Transverse colon (tissue), 4 donors: Measurements from ENCODE around the gene AP4E1. TPM values are rescaled to one million over a fixed set of nuclear protein-coding genes. Genes with fewer than 3 reads are reported as not detected.
"Not testable (repeated sequence)": the region's sequence is repeated elsewhere in the genome, so short reads cannot be mapped to it uniquely, and the experiment has no call there.

Source experiments
- DNase-seq: peaks from one replicate; pipeline ENCODE4 v3.0.0-alpha.2; 2019
- H3K27ac ChIP-seq, 4 donors: fragments of 200-600 bp; sonication (generic); 2 replicates each; pipeline ENCODE4 v1.5.1; 2016 to 2018; ENCODE audit warnings: inconsistent platforms in 4 of 4
- H3K27me3 ChIP-seq: fragments of 200-600 bp; sonication (generic); 2 replicates; pipeline ENCODE4 v1.5.1; 2017; ENCODE audit warnings: inconsistent platforms
- H3K36me3 ChIP-seq, 4 donors: fragments of 200-600 bp; sonication (generic); 2 replicates each; pipeline ENCODE4 v1.5.1; 2017 to 2019; ENCODE audit warnings: inconsistent platforms in 4 of 4
- H3K4me1 ChIP-seq, 4 donors: fragments of 200-600 bp; sonication (generic); 2 replicates each; pipeline ENCODE4 v1.5.1; 2017 to 2020; ENCODE audit warnings: inconsistent platforms in 4 of 4
- H3K4me3 ChIP-seq, 4 donors: fragments of 200-600 bp; sonication (generic); 1 replicate in 1 of 4; 2 replicates in 3 of 4; pipeline versions ENCODE4 v1.5.1 to v1.6.1; 2017 to 2019; ENCODE audit warnings: inconsistent platforms in 4 of 4
- H3K9me3 ChIP-seq, 2 donors: fragments of 200-600 bp; sonication (generic); 2 replicates each; pipeline ENCODE4 v1.5.1; 2017 to 2019; ENCODE audit warnings: inconsistent platforms in 2 of 2
- CTCF ChIP-seq, 5 experiments: fragments of 200-600 bp in 3 of 5; fragments of 450-650 bp in 2 of 5; sonication (generic) in 3 of 5; IDR thresholded peaks; 1 replicate in 2 of 5; 2 replicates in 3 of 5; pipeline ENCODE4 v1.5.1; 2016 to 2017; ENCODE audit warnings: antibody characterized with exemption in 5 of 5, inconsistent platforms in 3 of 5, mild to moderate bottlenecking in 2 of 5, moderate library complexity in 1 of 5
- EP300 ChIP-seq: sonication (generic); formaldehyde crosslinking; IDR thresholded peaks from one replicate; pipeline ENCODE4 v1.6.1; 2017; ENCODE audit warnings: antibody characterized with exemption, low read depth
- POLR2A ChIP-seq: fragments of 450-650 bp; IDR thresholded peaks from one replicate; pipeline ENCODE4 v1.6.1; 2016; ENCODE audit warnings: antibody characterized with exemption, mild to moderate bottlenecking, moderate library complexity
- POLR2AphosphoS5 ChIP-seq, 3 donors: sonication (generic); formaldehyde crosslinking; IDR thresholded peaks; one replicate each; pipeline ENCODE4 v1.6.1; 2016; ENCODE audit warnings: antibody characterized with exemption in 3 of 3
- WGBS, 2 donors: methylation state at CpG; one replicate each; pipeline ENCODE4 v1.1.5; 2018; ENCODE audit warnings: low coverage in 1 of 2; 5-methylcytosine and 5-hydroxymethylcytosine counted together
- in situ Hi-C, 4 donors: fragments of 200-750 bp; cut with MboI; loops; one replicate each; pipeline versions ENCODE4 v1.15.0 to v1.15.1; 2017; ENCODE audit warnings: low sequenced_read_pairs in 3 of 4, low pct_ligation_motif_present in 1 of 4, low pct_unique_long_range_greater_than_20kb in 1 of 4
- intact Hi-C: fragments of 100-400 bp; cut with DNase I; formaldehyde crosslinking; loops from one replicate; pipeline ENCODE4 v1.15.1; 2023; ENCODE audit warnings: low total_unique reads
- total RNA-seq, 4 donors: library from RNA; depleted of rRNA; stranded (reverse); fragments of >200 nt; gene quantifications; one replicate each; pipeline ENCODE4 v1.1.0, GENCODE V29; 2016

AP4E1 gene
- total RNA-seq, 4 donors from 2014 or later, result 6.0 to 22.4 (median 9.9) TPM

DNA sequence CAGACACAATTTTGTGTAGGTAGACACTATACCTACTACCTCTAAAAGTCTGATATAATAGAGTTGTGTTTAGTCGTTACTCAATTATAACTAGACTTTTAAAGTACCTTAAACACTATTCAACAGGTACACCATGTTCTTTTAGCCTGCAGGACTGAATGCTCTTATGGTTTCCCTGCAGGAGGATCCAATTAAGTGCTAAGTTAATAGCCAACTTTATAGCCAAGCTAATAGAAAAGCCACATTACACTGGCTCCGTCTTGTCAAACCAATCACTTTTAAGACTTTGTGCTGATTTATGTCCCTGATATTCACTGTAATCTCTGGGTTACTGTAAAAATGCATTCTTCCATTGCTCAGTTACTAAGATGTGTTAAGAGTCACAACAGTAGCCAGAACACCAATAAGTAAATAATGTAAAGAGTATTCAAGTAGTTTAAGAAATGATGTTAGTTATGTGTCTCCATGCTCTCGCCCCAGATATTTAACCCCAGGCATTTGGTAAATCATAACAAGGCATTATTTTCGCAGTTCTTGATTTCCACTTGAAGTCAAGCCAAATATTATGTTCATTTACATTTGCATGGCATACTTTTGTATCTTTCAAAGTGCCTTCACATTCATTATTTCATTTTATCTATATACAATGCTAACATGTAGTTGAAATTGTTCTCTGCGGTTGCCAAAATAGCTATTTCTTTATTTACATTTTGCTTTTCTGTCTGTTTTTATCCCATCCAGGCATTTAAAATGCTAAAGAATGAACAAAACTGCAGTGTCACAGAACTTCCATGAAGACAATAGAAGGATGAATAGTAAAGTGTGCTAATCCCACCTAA is 42.7 kb upstream of the AP4E1 start:
- no peaks in the 10 kb centered on the region for H3K27me3 ChIP-seq
- peaks cover 0 to 16% (median 1%) of the 10 kb centered on the region in 4 donors for H3K4me1 ChIP-seq
- no peak for TF ChIP-seq CTCF (IDR thresholded peaks at IDR 0.05)
- no peak for TF ChIP-seq POLR2A
- TF ChIP-seq POLR2AphosphoS5 (IDR thresholded peaks at IDR 0.05), result no peak
- TF ChIP-seq EP300, result no peak
- no peaks in the 10 kb centered on the region for H3K36me3 ChIP-seq
- 72 to 78% methylated on average over 5 of the region's 5 CpGs for WGBS, 2 donors
- in situ Hi-C loops, result no loop called here
- H3K4me3 ChIP-seq, result no peak overlapping the region
- H3K9me3 ChIP-seq, result no peaks in the 10 kb centered on the region
- intact Hi-C loops, result no loop called here
- peak overlapping the region in 1 of 4 donors; percentile 35 for H3K27ac ChIP-seq
- DNase-seq, result no peak

DNA sequence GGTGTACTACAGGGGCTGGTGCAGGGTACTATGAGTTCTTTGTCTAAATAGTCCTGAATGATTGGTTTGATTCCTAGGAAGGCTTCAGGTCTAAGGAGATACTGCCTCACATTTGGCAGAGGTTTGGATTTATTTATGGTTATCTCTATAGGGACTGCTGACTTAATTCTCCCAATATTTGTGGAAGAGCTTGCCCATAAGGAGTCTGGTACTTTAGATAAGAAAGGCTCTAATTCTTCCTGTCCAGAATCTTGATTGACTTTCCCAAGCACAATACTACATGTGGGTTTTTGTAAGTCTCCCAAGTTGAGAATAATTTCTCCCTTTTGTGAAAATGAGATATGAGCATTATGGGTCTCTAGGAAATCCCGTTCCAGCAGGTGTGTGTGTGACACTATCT is 36.7 kb upstream of the AP4E1 start:
- no peak overlapping the region for H3K4me3 ChIP-seq
- intact Hi-C loops, result loop anchor here (10.0 kb wide), 2 partner anchors 107 to 187 kb away; partner anchors contain the start of genes SPPL2A and TRPM7
- WGBS, 2 donors, result 91 to 100% methylated on average over 1 of the region's 1 CpG

GRCh38 chr15:50872832-50873426 is 35.6 kb upstream of the AP4E1 start:
- Histone ChIP-seq H3K36me3 (no peaks in the 10 kb centered on the region), H3K4me3 (no peak overlapping the region), H3K4me1 (peaks cover 0 to 38% (median 11%) of the 10 kb centered on the region in 4 donors), H3K27ac (no peak overlapping the region), H3K9me3 (no peaks in the 10 kb centered on the region), H3K27me3 (no peaks in the 10 kb centered on the region)
- TF ChIP-seq POLR2AphosphoS5 (IDR thresholded peaks at IDR 0.05) (no peak), EP300 (no peak), POLR2A (no peak), CTCF (IDR thresholded peaks at IDR 0.05) (no peak)
- intact Hi-C loops, result loop anchor here (10.0 kb wide), 2 partner anchors 108 to 188 kb away; partner anchors contain the start of genes SPPL2A and TRPM7
- DNase-seq, result no peak
- in situ Hi-C loops, result loop anchor here in 1 of 4 donors (10.0 kb wide), 1 partner anchor 108 kb away; the partner anchor contains the start of gene SPPL2A
- 51 to 65% methylated on average over 3 of the region's 3 CpGs for WGBS, 2 donors

More for the DNA sequence above, 36.7 kb upstream of the AP4E1 start:
- Histone ChIP-seq H3K4me1 (peaks cover 0 to 33% (median 9%) of the 10 kb centered on the region in 4 donors), H3K36me3 (no peaks in the 10 kb centered on the region), H3K27me3 (no peaks in the 10 kb centered on the region), H3K27ac (no peak overlapping the region), H3K9me3 (no peaks in the 10 kb centered on the region)
- DNase-seq, result no peak
- no peak for TF ChIP-seq POLR2A
- TF ChIP-seq CTCF (IDR thresholded peaks at IDR 0.05), result no peak
- no peak for TF ChIP-seq EP300
- no peak for TF ChIP-seq POLR2AphosphoS5 (IDR thresholded peaks at IDR 0.05)
- in situ Hi-C loops, result loop anchor here in 1 of 4 donors (10.0 kb wide), 1 partner anchor 107 kb away; the partner anchor contains the start of gene SPPL2A

DNA sequence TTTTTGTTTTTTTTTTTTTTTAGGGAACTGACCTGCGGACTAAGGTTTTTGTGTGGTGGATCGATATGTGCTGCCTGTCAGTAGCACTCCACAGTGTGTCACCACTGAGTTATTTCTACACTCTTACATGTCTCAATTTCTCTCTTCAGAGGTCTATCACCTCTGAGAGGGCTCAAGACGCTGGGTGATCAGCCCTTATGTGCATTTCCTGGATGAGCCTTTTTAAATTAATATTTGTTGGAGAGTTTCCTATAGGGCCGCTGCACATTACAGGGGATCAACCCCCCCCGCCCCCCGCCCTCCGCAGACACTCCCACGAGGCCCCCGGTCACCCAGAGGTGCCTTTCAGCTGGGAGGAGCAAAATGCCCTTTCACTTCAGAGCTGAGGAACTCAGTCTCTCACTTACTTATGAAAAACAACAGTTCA is 34.5 kb upstream of the AP4E1 start:
- Histone ChIP-seq H3K36me3 (no peaks in the 10 kb centered on the region), H3K27ac (no peak overlapping the region), H3K27me3 (no peaks in the 10 kb centered on the region), H3K4me1 (peaks cover 0 to 38% (median 11%) of the 10 kb centered on the region in 4 donors), H3K4me3 (no peak overlapping the region), H3K9me3 (no peaks in the 10 kb centered on the region)
- in situ Hi-C loops (loop anchor here in 1 of 4 donors (10.0 kb wide), 1 partner anchor 109 kb away; the partner anchor contains the start of gene SPPL2A), intact Hi-C loops (loop anchor here (10.0 kb wide), 2 partner anchors 109 to 189 kb away; partner anchors contain the start of genes SPPL2A and TRPM7)
- 57 to 64% methylated on average over 3 to 9 of the region's 9 CpGs for WGBS, 2 donors
- no peak for DNase-seq
- TF ChIP-seq EP300 (no peak), CTCF (IDR thresholded peaks at IDR 0.05) (no peak), POLR2A (no peak), POLR2AphosphoS5 (IDR thresholded peaks at IDR 0.05) (no peak)

DNA sequence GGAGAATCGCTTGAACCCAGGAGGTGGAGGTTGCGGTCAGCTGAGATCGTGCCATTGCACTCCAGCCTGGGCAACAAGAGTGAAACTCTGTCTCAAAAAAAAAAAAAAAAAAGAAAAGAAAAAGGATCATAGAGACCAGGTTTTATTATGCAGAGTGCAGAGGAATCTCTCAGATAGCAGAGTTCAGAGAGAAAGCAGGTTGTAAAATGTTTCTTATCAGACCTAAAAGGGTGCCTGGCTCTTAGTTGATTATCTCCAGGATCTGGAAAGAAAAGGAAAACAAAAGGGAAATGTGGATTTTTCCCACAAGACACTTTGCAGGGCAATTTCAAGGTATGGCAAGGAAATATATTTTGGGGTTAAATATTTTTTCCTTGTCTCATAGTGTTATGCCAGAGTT is 33.2 kb upstream of the AP4E1 start:
- H3K27ac ChIP-seq, result peak overlapping the region; percentile 48 to 68 (median 62)
- not testable (repeated sequence) for DNase-seq, H3K4me3 ChIP-seq, H3K36me3 ChIP-seq, H3K9me3 ChIP-seq, H3K27me3 ChIP-seq
- 56 to 61% methylated on average over 3 of the region's 3 CpGs for WGBS, 2 donors
- peaks cover 0 to 42% (median 11%) of the 10 kb centered on the region in 4 donors for H3K4me1 ChIP-seq
- intact Hi-C loops (loop anchor here (10.0 kb wide), 2 partner anchors 110 to 190 kb away; partner anchors contain the start of genes SPPL2A and TRPM7), in situ Hi-C loops (loop anchor here in 1 of 4 donors (10.0 kb wide), 1 partner anchor 110 kb away; the partner anchor contains the start of gene SPPL2A)
